ENCODE measurements around the gene LCN1.

DNA sequence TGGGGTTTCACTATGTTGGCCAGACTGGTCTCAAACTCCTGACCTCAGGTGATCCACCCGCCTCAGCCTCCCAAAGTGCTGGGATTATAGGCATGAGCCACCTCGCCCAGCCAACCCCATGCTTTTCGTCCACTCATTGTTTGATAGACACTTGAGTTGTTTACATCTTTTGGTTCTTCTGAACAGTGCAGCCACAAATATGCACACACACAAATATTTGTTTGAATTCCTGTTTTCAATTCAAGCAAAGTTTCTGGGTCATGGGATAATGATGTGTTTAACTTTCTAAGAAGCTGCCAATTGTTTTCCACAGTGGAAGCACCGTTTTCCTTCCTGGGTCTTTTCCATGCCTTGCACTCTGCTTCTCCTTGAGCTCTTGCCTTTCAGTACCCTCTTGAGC, 33.5 kb downstream of the LCN1 start:
- TF ChIP-seq EGR1 (IDR thresholded peaks at IDR 0.05; ENCODE audit: borderline replicate concordance, low read depth, low read length) = no peak
- no peak for TF ChIP-seq POLR2A (IDR thresholded peaks at IDR 0.05; ENCODE audit: control extremely low read depth in 1 of 2, low read depth in 2 of 2, low read length in 2 of 2)
- TF ChIP-seq GABPA (IDR thresholded peaks at IDR 0.05; ENCODE audit: borderline replicate concordance, insufficient read depth, low read length) = no peak
- TF ChIP-seq EZH2 (IDR thresholded peaks at IDR 0.05; ENCODE audit: low read depth, low read length, severe bottlenecking) = no peak

All from H1 (cell line).